GM21447 (cell line): ENCODE results near the gene UNC5A.

ENCODE experiments used
- ATAC-seq: cut with Tn5 transposase; IDR thresholded peaks from one replicate; pipeline ENCODE4 v1.9.1; 2021; ENCODE audit not compliant: unreplicated experiment

Gene UNC5A

DNA sequence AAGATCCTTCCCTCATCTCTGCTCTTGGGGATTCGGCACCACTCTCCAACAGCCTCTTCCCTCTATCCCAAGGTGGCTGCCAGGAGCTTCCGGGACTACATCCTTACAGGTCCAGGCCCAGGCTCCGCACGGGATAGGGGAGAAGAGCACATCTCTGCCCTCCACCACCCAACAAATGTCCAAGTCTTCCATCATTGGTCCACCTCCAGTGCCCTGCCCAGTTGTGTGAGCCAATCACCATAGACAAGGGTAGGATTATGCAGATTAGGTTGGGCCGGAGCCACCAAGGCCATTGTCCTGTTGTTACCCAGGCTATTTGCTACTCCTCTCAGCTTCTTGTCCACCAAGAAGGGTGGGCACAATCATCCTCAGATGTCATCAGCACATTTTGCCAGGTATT is 9.1 kb downstream of the UNC5A start:
- no peak for ATAC-seq

GRCh38 chr5:176820937-176821336 is 10.6 kb downstream of the UNC5A start:
- ATAC-seq: no peak

DNA sequence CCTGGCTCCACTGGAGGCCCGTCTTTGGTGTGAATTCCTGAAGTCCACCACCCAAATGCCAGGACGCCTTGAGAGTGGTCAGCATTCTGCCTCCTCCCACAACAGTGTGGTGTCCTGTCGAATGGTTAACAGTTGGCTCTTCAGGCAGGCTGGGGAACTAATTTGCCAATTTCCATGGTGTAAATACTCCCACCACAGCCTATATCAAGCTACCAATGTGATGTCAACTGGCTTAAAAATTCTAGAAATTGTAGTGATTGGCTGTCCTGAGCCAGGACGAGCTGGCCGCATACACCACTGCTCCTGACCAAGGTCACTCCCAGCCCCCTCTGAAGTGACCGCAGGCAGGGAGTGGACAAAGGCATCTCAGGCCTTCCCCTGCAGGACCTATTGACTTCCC is 11.1 kb downstream of the UNC5A start:
- ATAC-seq: no peak

DNA sequence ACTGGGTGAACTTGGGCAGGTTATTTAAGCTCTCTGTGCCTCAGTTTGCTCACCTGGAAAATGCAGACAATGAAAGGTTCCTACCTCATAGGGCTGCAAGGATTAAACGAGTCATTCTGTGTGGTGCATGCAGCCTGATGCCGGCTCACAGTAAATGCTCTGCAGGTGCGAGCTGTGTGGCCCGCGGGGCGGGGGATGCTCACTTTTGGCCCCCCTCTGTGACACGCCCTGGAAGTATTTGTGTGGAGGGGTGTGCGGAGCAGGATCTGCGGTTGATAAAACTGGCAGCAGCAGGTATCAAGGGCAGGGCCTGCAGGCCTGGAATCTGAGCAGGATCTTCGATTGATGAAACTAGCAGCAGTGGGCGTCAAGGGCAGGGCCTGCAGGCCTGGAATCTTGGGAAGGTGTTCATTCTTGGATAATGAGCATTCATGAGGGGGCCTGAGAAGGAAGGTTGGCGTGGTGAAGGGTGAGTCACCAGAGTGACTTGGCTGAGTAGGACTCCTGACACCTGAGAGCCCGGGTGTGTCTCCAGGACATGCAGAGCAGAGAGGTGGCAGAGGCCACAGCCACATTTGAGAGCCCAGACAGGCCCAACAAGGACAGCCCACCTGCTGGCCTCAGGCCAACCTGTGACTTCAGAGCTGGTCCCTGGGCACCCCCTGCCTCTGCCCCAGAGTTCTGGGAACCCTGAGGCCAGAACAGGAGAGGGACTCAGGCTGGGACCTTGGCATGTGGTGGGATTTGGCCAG is 11.9 kb downstream of the UNC5A start:
- ATAC-seq: no peak

DNA sequence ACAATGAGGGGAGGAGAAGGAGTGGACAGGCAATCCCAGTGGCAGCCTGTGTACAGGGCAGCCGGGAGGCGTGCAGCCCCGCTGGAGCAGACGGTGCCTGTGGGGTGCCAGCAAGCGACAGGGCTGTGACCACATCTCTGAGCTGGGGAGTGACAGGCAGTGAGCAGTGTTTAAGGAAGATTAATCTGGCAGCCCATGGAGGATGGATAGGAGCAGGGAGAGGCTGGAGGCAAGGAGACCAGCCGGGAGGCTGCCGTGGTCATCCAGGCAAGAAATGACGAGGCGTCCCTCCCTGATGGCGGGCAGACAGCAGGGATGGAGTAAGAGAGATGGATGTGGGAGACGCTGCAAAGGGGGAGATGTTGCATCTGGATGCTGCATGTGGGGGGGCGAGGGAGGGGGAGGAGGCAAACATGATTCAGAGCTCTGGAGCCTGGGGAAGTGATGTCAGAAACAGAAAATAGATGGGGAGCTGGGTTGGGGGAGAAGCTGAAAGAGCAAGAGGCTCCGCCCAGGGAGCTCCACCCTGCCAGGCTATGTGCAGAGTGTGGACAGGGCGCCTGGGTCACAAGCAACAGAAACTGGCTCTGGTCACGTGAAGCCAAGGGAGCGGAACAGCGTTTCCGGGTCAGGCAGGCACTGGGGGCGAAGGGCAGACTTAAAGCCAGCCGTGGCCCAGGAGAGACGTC is 12.6 kb downstream of the UNC5A start:
- no peak for ATAC-seq

DNA sequence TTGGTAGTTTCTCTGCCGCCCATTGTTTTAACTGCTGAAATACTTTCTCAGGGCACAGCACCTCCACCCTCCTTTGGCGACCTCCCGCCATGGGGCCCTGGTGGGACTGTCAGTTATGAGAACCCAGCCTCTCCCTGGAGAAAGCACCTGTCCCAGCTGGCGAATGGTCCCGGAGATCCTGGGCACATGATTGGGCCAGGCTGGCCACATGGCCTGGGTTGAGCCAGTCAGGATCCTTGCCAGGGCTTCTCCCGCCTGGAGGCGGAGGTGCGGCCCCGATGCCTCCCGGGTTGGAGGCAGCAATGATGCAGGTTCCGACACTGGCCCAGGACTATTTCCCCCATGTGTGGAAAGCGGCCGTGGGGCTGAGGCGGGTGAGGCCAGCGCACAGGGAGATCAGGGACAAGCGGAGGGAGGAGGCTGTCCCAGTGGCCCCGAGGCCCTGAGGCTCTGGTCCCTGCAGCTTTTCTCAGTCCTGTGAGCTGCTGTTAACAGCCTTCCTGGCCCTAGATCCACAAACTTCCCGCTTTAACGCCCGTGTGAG is 13.6 kb downstream of the UNC5A start:
- no peak for ATAC-seq

- no peak for ATAC-seq
Measured at GRCh38 chr5:176824604-176825003, 14.2 kb downstream of the UNC5A start.

- no peak for ATAC-seq
Measured at GRCh38 chr5:176825234-176825633, 14.9 kb downstream of the UNC5A start.

GRCh38 chr5:176825957-176826356 is 15.6 kb downstream of the UNC5A start:
- ATAC-seq: no peak

- no peak for ATAC-seq
Measured at GRCh38 chr5:176827736-176828414, 17.5 kb downstream of the UNC5A start.

- no peak for ATAC-seq
Measured at GRCh38 chr5:176829320-176829719, 19.0 kb downstream of the UNC5A start.

DNA sequence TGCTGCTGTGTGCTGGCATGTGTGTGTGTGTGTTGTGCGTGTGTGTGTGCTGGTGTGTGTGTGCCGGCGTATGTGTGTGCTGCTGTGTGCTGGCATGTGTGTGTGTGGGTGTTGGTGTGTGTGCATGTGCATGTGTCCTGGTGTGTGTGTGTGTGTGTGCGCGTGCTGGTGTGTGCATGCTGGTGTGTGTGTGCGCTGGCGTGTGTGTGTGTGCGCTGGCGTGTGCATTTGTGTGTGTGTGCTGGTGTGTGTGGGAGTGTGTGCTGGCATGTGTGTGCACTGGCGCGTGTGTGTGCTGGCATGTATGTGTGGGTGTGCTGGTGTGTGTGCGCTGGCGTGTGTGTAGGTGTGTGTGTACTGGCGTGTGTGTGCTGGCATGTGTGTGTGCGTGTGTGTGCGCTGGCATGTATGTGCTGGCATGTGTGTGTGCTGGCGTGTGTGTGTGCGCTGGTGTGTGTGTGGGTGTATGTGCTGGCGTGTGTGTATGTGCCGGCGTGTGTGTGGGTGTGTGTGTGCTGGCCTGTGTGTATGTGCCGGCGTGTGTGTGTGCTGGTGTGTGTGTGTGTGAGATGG is 20.1 kb downstream of the UNC5A start:
- ATAC-seq: no peak

DNA sequence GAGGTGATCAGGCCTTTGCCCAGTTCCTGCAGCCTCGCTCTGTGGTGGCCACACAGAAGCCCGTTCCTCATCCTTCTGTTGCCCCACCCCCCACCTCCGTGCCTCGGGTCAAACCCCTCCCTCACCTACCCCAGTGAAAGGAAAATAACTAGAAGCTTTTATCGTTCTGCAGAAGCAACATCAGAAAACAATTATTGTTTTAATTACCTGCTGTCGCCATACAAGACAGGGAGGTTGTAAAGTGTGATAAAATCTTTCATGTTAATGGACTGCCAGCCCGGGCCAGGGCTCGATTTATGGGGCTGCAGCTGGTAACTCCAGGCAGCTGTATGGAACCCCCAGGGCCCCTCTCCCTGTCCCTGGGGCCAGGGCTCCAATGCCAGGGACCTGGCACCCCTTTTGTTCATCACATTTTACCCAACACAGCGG is 20.6 kb downstream of the UNC5A start:
- ATAC-seq: no peak

DNA sequence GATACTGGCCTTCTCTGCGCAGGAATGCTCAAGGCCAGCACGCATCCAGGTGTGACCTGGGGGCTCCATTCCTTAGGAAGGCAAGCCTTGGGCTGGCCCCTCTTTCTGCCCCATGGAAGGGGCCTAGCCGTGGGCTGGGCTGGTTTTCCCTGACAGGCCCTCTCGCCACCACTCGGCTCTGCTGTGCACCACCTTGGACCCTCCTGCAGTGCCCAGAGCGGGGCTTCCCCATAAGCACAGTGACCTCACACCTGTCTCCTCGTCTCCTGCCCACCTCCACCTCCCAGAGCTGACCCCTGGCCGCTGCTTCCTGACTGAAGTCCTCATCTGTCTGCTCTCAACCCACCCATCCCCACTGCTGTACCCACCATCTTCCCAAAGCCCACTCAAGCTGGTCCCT is 21.1 kb downstream of the UNC5A start:
- no peak for ATAC-seq

- no peak for ATAC-seq
Measured at GRCh38 chr5:176832162-176832561, 21.8 kb downstream of the UNC5A start.

DNA sequence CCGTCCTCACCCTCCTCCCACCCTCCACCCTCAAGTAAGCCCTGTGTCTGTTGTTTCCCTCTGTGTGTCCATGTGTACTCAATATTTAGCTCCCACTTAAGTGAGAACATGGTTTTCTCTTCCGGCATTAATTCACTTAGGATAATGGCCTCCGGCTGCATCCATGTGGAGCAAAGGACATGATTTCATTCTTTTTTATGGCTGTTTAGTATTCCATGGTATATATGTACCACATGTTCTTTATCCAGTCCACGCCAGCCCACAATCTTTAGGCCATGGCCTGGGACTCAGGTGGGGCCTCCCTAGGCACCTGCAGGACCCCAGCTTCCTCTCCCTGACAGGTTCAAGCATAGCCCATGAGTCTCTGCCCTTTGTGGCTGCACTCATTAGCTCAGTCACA is 22.9 kb downstream of the UNC5A start:
- no peak for ATAC-seq

DNA sequence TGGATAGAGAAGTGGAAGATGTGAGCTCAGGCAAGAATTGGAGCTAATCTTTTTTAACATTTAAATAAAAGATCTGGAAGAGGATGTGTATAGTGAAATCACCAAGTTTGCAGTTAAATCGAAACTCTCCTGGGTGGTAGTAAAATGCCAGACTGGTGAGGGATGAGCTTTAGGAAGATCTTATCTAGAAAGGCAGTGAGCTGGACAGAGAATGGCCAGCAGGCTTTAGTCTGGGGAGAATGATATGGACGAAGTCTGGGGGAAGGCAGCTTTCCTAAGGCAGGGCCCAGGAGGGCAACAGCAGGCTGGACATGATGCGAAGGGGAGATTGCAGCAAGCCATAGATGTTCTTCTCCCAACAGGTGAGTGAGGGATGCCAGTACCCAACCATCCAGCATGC is 25.6 kb downstream of the UNC5A start:
- no peak for ATAC-seq

- no peak for ATAC-seq
Measured at GRCh38 chr5:176836811-176837706, 26.7 kb downstream of the UNC5A start.

DNA sequence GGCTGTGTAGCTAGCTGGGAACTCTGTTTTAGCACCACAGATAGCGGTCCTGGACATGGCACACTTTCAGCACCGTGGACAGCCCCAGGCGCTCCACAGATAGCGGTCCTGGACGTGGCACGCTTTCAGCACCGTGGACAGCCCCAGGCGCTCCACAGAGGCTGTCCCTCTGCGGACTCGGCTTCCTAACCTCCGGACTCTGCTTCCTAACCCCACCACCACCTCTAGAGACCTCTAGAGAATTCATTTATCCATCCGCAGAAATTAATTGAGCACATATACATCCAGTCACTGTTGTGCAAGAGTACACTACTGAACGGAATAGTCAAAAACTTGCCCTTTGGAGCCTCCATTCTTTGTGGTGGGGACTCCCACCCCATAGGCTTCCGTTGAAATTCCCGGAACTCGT is 27.4 kb downstream of the UNC5A start:
- ATAC-seq: no peak

DNA sequence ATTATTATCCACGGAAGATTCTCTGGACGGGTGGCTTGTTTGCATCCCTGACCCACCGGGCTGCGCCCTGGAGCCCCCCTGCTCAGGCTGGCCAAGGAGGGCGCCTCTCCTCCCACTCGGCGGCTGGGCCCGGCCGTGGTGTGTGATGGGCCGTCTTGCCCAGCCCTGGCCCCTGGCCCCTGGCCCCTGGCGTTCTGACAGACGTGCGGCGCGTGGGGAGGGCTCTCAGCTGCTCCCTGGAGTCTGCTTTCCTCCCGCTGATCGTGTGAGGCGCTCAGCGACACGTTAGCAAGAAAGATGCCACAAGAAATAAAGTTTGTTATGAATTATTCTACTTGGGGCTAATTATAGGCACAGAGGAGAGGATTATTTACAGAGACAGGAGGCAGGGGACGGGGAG is 33.3 kb downstream of the UNC5A start:
- ATAC-seq: no peak
